IMR-90 (cell line): ENCODE data around the gene TTC23. TPM values are rescaled to one million over a fixed set of nuclear protein-coding genes. Genes with fewer than 3 reads are reported as not detected.

Source experiments
- ATAC-seq: fragments of 200-7000 bp; cut with Tn5 transposase; 2 replicates; pipeline ENCODE4 v1.9.1; 2020; ENCODE audit warnings: low read depth, mild to moderate bottlenecking, moderate library complexity
- BruUV-seq: library from RNA; stranded (reverse); fragments of 400-500 nt; replicated peaks from 2 replicates; lab custom pipeline; 2021; lab: Mats Ljungman, UMichigan
- CTCF ChIA-PET: fragments of 300-600 bp; formaldehyde crosslinking; extraction: SDS; loops from one replicate; lab custom pipeline; 2021; ENCODE audit warnings: antibody characterized with exemption; lab: Yijun Ruan, JAX
- POLR2A ChIA-PET: fragments of 300-600 bp; sonication (Branson Sonifier 250); formaldehyde crosslinking; loops from one replicate; lab custom pipeline; 2022; ENCODE audit warnings: antibody characterized with exemption; ENCODE audit not compliant: unreplicated experiment; lab: Charles Lee
- DNase-seq: peaks from one replicate; pipeline ENCODE4 v3.0.0; 2013
- H2AFZ ChIP-seq: replicated peaks from 2 replicates; pipeline ENCODE3; 2013; ENCODE audit warnings: low read length, mild to moderate bottlenecking; ENCODE audit not compliant: poor library complexity
- H2AK5ac ChIP-seq: 2 replicates; pipeline ENCODE4 v1.6.1; 2013; ENCODE audit warnings: low read depth, low read length, inconsistent platforms
- H2AK9ac ChIP-seq: replicated peaks from 2 replicates; pipeline ENCODE3; 2013; ENCODE audit warnings: mild to moderate bottlenecking, low read depth, low read length, moderate library complexity; ENCODE audit not compliant: poor library complexity
- H2BK120ac ChIP-seq: 2 replicates; pipeline ENCODE4 v1.6.1; 2013; ENCODE audit warnings: low read depth, low read length, inconsistent platforms
- H2BK15ac ChIP-seq: 3 replicates; pipeline ENCODE4 v1.6.1; 2013; ENCODE audit warnings: low read depth, low read length, inconsistent platforms
- H2BK20ac ChIP-seq: 2 replicates; pipeline ENCODE4 v1.6.1; 2013; ENCODE audit warnings: low read depth, mild to moderate bottlenecking, inconsistent platforms, low read length, moderate library complexity
- H2BK5ac ChIP-seq: 2 replicates; pipeline ENCODE4 v1.6.1; 2013; ENCODE audit warnings: mild to moderate bottlenecking, low read depth, low read length, inconsistent platforms; ENCODE audit not compliant: poor library complexity, severe bottlenecking
- H3K14ac ChIP-seq: replicated peaks from 2 replicates; pipeline ENCODE4 v1.6.1; 2013; ENCODE audit warnings: low read depth, low read length, inconsistent platforms
- H3K18ac ChIP-seq: 2 replicates; pipeline ENCODE4 v1.6.1; 2013; ENCODE audit warnings: low read depth, low read length, control low read depth
- H3K23ac ChIP-seq: 2 replicates; pipeline ENCODE4 v1.6.1; 2013; ENCODE audit warnings: low read depth, low read length, inconsistent platforms
- H3K27ac ChIP-seq: 2 replicates; pipeline ENCODE4 v1.5.1; 2013; ENCODE audit warnings: mild to moderate bottlenecking, control low read depth, low read length; ENCODE audit not compliant: insufficient read depth
- H3K27me3 ChIP-seq: 2 replicates; pipeline ENCODE4 v1.6.1; 2013; ENCODE audit warnings: low read length; ENCODE audit not compliant: control insufficient read depth, insufficient read depth
- H3K36me3 ChIP-seq: 2 replicates; pipeline ENCODE4 v1.6.1; 2013; ENCODE audit warnings: low read length, mixed read lengths; ENCODE audit not compliant: control insufficient read depth, insufficient read depth
- H3K4ac ChIP-seq: 2 replicates; pipeline ENCODE4 v1.6.1; 2013; ENCODE audit warnings: low read depth, low read length, inconsistent platforms
- H3K4me1 ChIP-seq: 2 replicates; pipeline ENCODE4 v1.6.1; 2013; ENCODE audit warnings: low read length, mixed read lengths; ENCODE audit not compliant: control insufficient read depth, insufficient read depth
- H3K4me2 ChIP-seq: 2 replicates; pipeline ENCODE4 v1.6.1; 2013; ENCODE audit warnings: low read depth, mild to moderate bottlenecking, control low read depth, low read length, moderate library complexity
- H3K4me3 ChIP-seq: 2 replicates; pipeline ENCODE4 v1.5.1; 2013; ENCODE audit warnings: low read depth, mild to moderate bottlenecking, control low read depth, low read length, moderate library complexity; ENCODE audit not compliant: insufficient read depth
- H3K56ac ChIP-seq: 2 replicates; pipeline ENCODE4 v1.6.1; 2013; ENCODE audit warnings: low read length, inconsistent platforms; ENCODE audit not compliant: insufficient read depth; ENCODE audit errors: extremely low read depth
- H3K79me1 ChIP-seq, 2 experiments: 2 replicates each; pipeline ENCODE4 v1.6.1; 2013; ENCODE audit warnings: low read length in 2 of 2, inconsistent platforms in 1 of 2, low read depth in 1 of 2
- H3K9ac ChIP-seq: 2 replicates; pipeline ENCODE4 v1.6.1; 2013; ENCODE audit warnings: low read depth, low read length, control low read depth
- H3K9me1 ChIP-seq: 2 replicates; pipeline ENCODE4 v1.6.1; 2013; ENCODE audit warnings: low read length, inconsistent platforms; ENCODE audit not compliant: insufficient read depth
- H3K9me3 ChIP-seq: 2 replicates; pipeline ENCODE4 v1.6.1; 2013; ENCODE audit warnings: low read length; ENCODE audit not compliant: control insufficient read depth, insufficient read depth
- H4K20me1 ChIP-seq: 2 replicates; pipeline ENCODE4 v1.6.1; 2013; ENCODE audit warnings: low read length, inconsistent platforms; ENCODE audit not compliant: insufficient read depth
- H4K5ac ChIP-seq: 2 replicates; pipeline ENCODE4 v1.6.1; 2013; ENCODE audit warnings: mild to moderate bottlenecking, low read depth, low read length, control low read depth
- H4K8ac ChIP-seq, 2 experiments: 2 replicates each; pipeline ENCODE4 v1.6.1; 2013; ENCODE audit warnings: low read depth in 2 of 2, low read length in 2 of 2, control low read depth in 1 of 2, inconsistent platforms in 1 of 2
- H4K91ac ChIP-seq: 2 replicates; pipeline ENCODE4 v1.6.1; 2013; ENCODE audit warnings: low read depth, low read length, inconsistent platforms; ENCODE audit not compliant: insufficient read depth
- BHLHE40 ChIP-seq: fragments of 150-350 bp; IDR thresholded peaks from 2 replicates; pipeline ENCODE4 v1.6.1; 2016; ENCODE audit warnings: mild to moderate bottlenecking, low read depth, low read length
- CEBPB ChIP-seq: IDR thresholded peaks from 2 replicates; pipeline ENCODE4 v1.6.1; 2012; ENCODE audit warnings: low read depth, low read length, improper control_type of control experiment
- CHD1 ChIP-seq: IDR thresholded peaks from 2 replicates; pipeline ENCODE4 v1.6.1; 2012; ENCODE audit warnings: low read depth, low read length, improper control_type of control experiment
- CTCF ChIP-seq: conservative IDR thresholded peaks from 2 replicates; pipeline ENCODE4 v1.5.1; 2012; ENCODE audit warnings: mild to moderate bottlenecking, low read depth, low read length, improper control_type of control experiment
- ELK1 ChIP-seq: fragments of 150-350 bp; IDR thresholded peaks from 2 replicates; pipeline ENCODE4 v1.6.1; 2016; ENCODE audit warnings: low read depth, mild to moderate bottlenecking, low read length, moderate library complexity, borderline replicate concordance
- FOS ChIP-seq: fragments of 150-350 bp; IDR thresholded peaks from 2 replicates; pipeline ENCODE4 v1.6.1; 2016; ENCODE audit warnings: low read depth, low read length
- MAFK ChIP-seq: IDR thresholded peaks from 2 replicates; pipeline ENCODE4 v1.6.1; 2012; ENCODE audit warnings: low read depth, low read length, improper control_type of control experiment
- MAZ ChIP-seq: IDR thresholded peaks from 2 replicates; pipeline ENCODE4 v1.6.1; 2012; ENCODE audit warnings: low read depth, mild to moderate bottlenecking, low read length, improper control_type of control experiment, moderate library complexity, borderline replicate concordance
- MXI1 ChIP-seq: IDR thresholded peaks from 2 replicates; pipeline ENCODE4 v1.6.1; 2012; ENCODE audit warnings: low read depth, mild to moderate bottlenecking, low read length, moderate library complexity, borderline replicate concordance
- NFE2L2 ChIP-seq: fragments of 150-350 bp; IDR thresholded peaks from 2 replicates; pipeline ENCODE4 v1.6.1; 2016; ENCODE audit warnings: low read depth, mild to moderate bottlenecking, low read length
- POLR2A ChIP-seq: IDR thresholded peaks from 2 replicates; pipeline ENCODE4 v1.6.1; 2012; ENCODE audit warnings: mild to moderate bottlenecking, low read depth, low read length
- RAD21 ChIP-seq: IDR thresholded peaks from 2 replicates; pipeline ENCODE4 v1.6.1; 2012; ENCODE audit warnings: low read length, improper control_type of control experiment
- RCOR1 ChIP-seq: IDR thresholded peaks from 2 replicates; pipeline ENCODE4 v1.6.1; 2012; ENCODE audit warnings: mild to moderate bottlenecking, low read length, improper control_type of control experiment; ENCODE audit not compliant: insufficient replicate concordance
- RFX5 ChIP-seq: IDR thresholded peaks from 2 replicates; pipeline ENCODE4 v1.8.0; 2012; ENCODE audit warnings: low read depth, mild to moderate bottlenecking, low read length, moderate library complexity
- SMC3 ChIP-seq: fragments of 150-350 bp; IDR thresholded peaks from 2 replicates; pipeline ENCODE4 v1.6.1; 2016; ENCODE audit warnings: low read depth, mild to moderate bottlenecking, antibody characterized with exemption, low read length, moderate library complexity
- USF2 ChIP-seq: fragments of 150-350 bp; IDR thresholded peaks from 2 replicates; pipeline ENCODE4 v1.6.1; 2017; ENCODE audit warnings: mild to moderate bottlenecking, antibody characterized with exemption, low read length, low read depth
- WGBS, 2 experiments: methylation state at CpG; one replicate each; pipeline versions ENCODE4 v1.1.5 to v1.1.7; 2013; ENCODE audit warnings: missing lambda C conversion rate in 2 of 2; ENCODE audit not compliant: insufficient read length in 1 of 2; ENCODE audit errors: extremely low coverage in 2 of 2; 5-methylcytosine and 5-hydroxymethylcytosine counted together
- dilution Hi-C: fragments of 300-500 bp; cut with HindIII; formaldehyde crosslinking; loops from one replicate; pipeline ENCODE4 v1.14.3; 2018; ENCODE audit warnings: low sequenced_read_pairs; ENCODE audit not compliant: unreplicated experiment
- in situ Hi-C: fragments of 300-500 bp; cut with MboI; formaldehyde crosslinking; loops from 3 replicates; pipeline ENCODE4 v1.14.3; 2019; ENCODE audit warnings: low sequenced_read_pairs, inconsistent platforms, mixed read lengths
- intact Hi-C: fragments of 100-400 bp; cut with micrococcal nuclease; formaldehyde crosslinking; loops from 2 replicates; pipeline ENCODE4 v1.10.0; 2022
- polyA plus RNA-seq, 3 experiments: library from polyadenylated mRNA; depleted of rRNA; stranded (reverse); fragments of >200 nt; gene quantifications; 2 replicates each; pipeline ENCODE4 v1.2.3, GENCODE V29; 2012; ENCODE audit warnings: low replicate concordance in 1 of 3
- total RNA-seq: library from RNA; depleted of rRNA; stranded (reverse); fragments of >200 nt; gene quantifications from 2 replicates; pipeline ENCODE4 v1.2.3, GENCODE V29; 2012

TTC23 gene
- total and polyA plus RNA-seq, 2 of the 4 experiments (the other 2 are of a cell fraction), result 7.8 to 29.8 TPM

- H2BK20ac ChIP-seq, result no peak overlapping the region
- WGBS, 2 experiments, result no CpG with 5 or more reads among the region's 4 CpGs
- intact Hi-C loops (no loop called here), in situ Hi-C loops (no loop called here), dilution Hi-C loops (no loop called here)
- no peak overlapping the region for H3K18ac ChIP-seq
- no peak overlapping the region for H3K23ac ChIP-seq
- POLR2A ChIA-PET, result no interaction called here
- CTCF ChIA-PET, result no interaction called here
- no peak overlapping the region for H4K91ac ChIP-seq
- H4K5ac ChIP-seq, result no peak overlapping the region
- H3K14ac ChIP-seq, result no peak overlapping the region
- H3K36me3 ChIP-seq, result peaks cover 12% of the 10 kb centered on the region
- H3K79me1 ChIP-seq, result peaks cover 9 to 23% of the 10 kb centered on the region in 2 experiments; a peak in 3 of 4 replicates
- H3K9ac ChIP-seq, result no peak overlapping the region
- H3K4me2 ChIP-seq, result no peak overlapping the region
- no peak overlapping the region for H3K56ac ChIP-seq
- no peak overlapping the region for H2AK9ac ChIP-seq
- H2AK5ac ChIP-seq, result no peak overlapping the region
- no peak overlapping the region for H3K27ac ChIP-seq
- no TSS peak for BruUV-seq
- H3K4me3 ChIP-seq, result no peak overlapping the region
- H2AFZ ChIP-seq, result no peak overlapping the region
- H4K20me1 ChIP-seq, result no peaks in the 10 kb centered on the region
- no peak overlapping the region for H3K4ac ChIP-seq
- H3K4me1 ChIP-seq, result no peaks in the 10 kb centered on the region; the same call in 1 of the 2 replicates
- H2BK120ac ChIP-seq, result no peak overlapping the region
- H3K27me3 ChIP-seq, result no peaks in the 10 kb centered on the region
- no peak for ATAC-seq
- TF ChIP-seq FOS (no peak), MAZ (no peak), RFX5 (no peak), USF2 (no peak), CHD1 (no peak), MXI1 (no peak), CEBPB (no peak), SMC3 (no peak), RCOR1 (no peak), ELK1 (no peak), POLR2A (no peak), RAD21 (no peak), NFE2L2 (no peak), CTCF (no peak), MAFK (no peak), BHLHE40 (no peak)
- no peak overlapping the region for H2BK5ac ChIP-seq
- no peak overlapping the region for H2BK15ac ChIP-seq
- H3K9me1 ChIP-seq, result peaks cover 5% of the 10 kb centered on the region; the same call in 1 of the 2 replicates
- no peak overlapping the region for H4K8ac ChIP-seq
- H3K9me3 ChIP-seq, result no peaks in the 10 kb centered on the region
- DNase-seq, result no peak
Observed at GRCh38 chr15:99230867-99231266, 18.5 kb downstream of the TTC23 start.
